Measurements from ENCODE around the gene WDR72.
"Not testable (repeated sequence)": the region's sequence is repeated elsewhere in the genome, so short reads cannot be mapped to it uniquely, and the experiment has no call there.

The WDR72 gene

DNA sequence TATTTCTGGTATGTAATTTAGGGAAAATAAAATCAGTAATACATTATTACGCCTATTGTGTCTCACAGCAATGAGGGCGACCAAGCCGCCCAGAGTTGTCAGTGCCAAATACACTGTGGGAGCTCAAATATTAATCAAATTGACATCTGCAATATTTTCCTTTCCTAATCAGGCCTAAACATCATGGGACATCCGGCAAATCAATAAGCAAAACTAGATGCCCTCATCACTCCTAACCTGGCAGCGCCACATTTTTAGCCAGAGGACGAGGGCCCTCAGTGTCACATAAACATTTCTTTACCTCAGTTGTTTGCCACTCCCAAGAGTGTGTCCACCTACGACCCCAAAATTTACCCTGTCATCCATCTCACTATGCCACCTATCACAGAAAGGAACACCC lies 64.1 kb downstream of the WDR72 start:
- no peak for DNase-seq (ENCODE audit: extremely low read depth, low read depth)
- no peak for TF ChIP-seq CTCF (IDR thresholded peaks at IDR 0.05; ENCODE audit: low read depth, low read length)

DNA sequence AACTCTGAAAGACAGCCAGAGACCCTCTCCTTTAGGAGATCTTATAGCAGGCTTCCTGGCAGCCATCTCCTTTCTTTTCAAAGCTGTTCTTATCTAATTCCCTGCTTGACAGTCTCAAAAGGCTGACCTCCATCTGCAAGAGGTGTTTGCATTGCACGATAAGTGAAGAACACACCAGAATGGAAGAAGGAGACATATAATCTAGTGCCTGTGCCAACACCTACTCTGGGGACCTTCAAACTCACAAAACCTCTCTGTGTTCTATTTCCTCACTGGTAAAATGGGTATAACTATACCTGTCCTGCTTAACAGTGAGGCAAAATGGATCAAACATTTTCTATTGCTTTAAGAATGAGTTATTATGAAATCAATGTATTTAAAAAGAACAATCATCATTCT lies 65.0 kb downstream of the WDR72 start:
- DNase-seq (ENCODE audit: extremely low read depth, low read depth): no peak
- no peak for TF ChIP-seq CTCF (IDR thresholded peaks at IDR 0.05; ENCODE audit: low read depth, low read length)

- no peak for TF ChIP-seq CTCF (IDR thresholded peaks at IDR 0.05; ENCODE audit: low read depth, low read length)
- no peak for DNase-seq (ENCODE audit: extremely low read depth, low read depth)
Observed at GRCh38 chr15:53693729-53694475, 65.6 kb downstream of the WDR72 start.

DNA sequence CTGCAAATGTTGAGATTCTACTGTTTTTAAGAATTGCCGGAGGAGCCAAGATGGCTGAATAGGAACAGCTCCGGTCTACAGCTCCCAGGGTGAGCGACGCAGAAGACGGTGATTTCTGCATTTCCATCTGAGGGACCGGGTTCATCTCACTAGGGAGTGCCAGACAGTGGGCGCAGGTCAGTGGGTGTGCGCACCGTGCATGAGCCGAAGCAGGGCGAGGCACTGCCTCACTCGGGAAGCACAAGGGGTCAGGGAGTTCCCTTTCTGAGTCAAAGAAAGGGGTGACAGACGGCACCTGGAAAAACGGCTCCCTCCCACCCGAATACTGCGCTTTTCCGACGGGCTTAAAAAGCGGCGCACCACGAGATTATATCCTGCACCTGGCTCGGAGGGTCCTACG lies 75.3 kb downstream of the WDR72 start:
- DNase-seq (ENCODE audit: extremely low read depth, low read depth): not testable (repeated sequence)

DNA sequence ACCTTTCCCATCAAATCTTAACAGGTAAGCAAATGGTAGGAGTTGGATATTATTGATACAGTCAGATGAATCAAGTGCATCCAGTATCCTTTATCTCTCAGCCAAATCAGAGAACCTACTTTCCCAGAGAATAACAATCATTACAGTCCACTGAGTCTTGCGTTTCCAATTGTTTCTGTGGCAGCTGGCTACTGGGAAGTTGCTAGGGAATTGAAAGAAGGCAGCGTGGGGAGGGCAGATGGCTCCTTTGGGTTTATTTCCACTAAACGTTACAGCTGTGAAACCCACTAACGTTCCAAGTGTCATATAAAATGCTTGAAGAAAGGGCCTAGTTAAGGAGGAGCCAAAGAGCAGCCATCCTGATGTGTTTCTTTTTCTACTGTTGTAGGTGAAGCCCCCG lies 78.4 kb downstream of the WDR72 start:
- no peak for TF ChIP-seq CTCF (IDR thresholded peaks at IDR 0.05; ENCODE audit: low read depth, low read length)
- DNase-seq (ENCODE audit: extremely low read depth, low read depth): no peak

DNA sequence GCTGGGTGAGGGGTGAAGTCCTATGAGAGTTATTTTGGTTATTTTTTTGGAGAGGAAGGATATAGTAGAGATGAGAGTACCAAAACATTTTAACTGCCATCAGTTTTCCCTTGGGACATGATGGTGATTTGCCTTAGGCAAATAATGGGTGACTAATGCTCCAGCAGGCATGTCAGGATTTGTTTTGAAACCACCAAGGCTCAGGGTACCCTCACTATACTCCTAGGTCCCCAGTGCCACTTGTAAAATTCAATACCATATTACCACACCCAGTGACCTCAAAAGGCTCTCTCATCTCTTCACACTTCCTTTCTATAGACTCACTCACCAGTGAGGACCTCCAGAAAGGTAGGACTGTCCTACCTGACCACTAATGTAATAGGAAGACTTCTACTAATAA lies 83.6 kb downstream of the WDR72 start:
- DNase-seq (ENCODE audit: extremely low read depth, low read depth): no peak
- TF ChIP-seq CTCF (IDR thresholded peaks at IDR 0.05; ENCODE audit: low read depth, low read length): no peak

- DNase-seq (ENCODE audit: extremely low read depth, low read depth): no peak
- TF ChIP-seq CTCF (IDR thresholded peaks at IDR 0.05; ENCODE audit: low read depth, low read length): no peak
Observed at GRCh38 chr15:53671545-53671944, 87.9 kb downstream of the WDR72 start.

DNA sequence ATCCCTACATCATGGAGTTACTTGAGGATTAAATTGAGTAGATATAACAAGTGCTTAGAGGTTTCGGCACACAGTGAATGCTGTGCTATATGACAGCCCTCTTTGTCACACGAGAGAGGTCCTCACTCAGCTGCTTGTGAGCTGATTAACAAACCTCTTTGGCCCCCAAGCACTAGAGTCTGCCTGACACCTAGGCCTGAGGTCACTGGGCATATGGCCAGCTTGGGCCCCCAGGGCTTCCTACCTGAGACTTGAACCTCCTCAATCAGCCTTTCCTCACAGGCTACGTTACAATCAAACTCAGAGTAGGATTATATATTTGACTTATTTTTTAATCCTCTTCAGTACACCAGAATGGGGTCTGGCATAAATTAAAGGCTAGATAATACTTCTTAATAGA lies 88.8 kb downstream of the WDR72 start:
- TF ChIP-seq CTCF (IDR thresholded peaks at IDR 0.05; ENCODE audit: low read depth, low read length): no peak
- no peak for DNase-seq (ENCODE audit: extremely low read depth, low read depth)
